Kidney (tissue), 14 donors: ENCODE data around the gene USP5. TPM values are rescaled to one million over a fixed set of nuclear protein-coding genes. Genes with fewer than 3 reads are reported as not detected.

Source experiments
- DNase-seq, 5 donors: peaks; one replicate each; pipeline ENCODE4 v3.0.0-alpha.2; 2013 to 2020
- FAIRE-seq: peaks from 2 replicates; lab custom pipeline; 2012; peaks lifted over from hg19 to GRCh38; lab: Jason Lieb, UNC
- H3K27ac ChIP-seq, 2 donors: one replicate each; pipeline ENCODE4 v1.7.0; 2013; ENCODE audit warnings: low read depth in 2 of 2, low read length in 2 of 2, inconsistent platforms in 1 of 2
- H3K27me3 ChIP-seq: one replicate; pipeline ENCODE4 v1.7.1; 2013; ENCODE audit warnings: low read length, inconsistent platforms; ENCODE audit not compliant: control insufficient read depth, insufficient read depth
- H3K36me3 ChIP-seq, 3 donors: one replicate each; pipeline versions ENCODE4 v1.7.0 to v1.7.1; 2013; ENCODE audit warnings: low read length in 3 of 3, control low read depth in 1 of 3, inconsistent platforms in 1 of 3; ENCODE audit not compliant: insufficient read depth in 3 of 3, control insufficient read depth in 2 of 3
- H3K4me1 ChIP-seq, 3 donors: one replicate each; pipeline versions ENCODE4 v1.7.0 to v1.7.1; 2013; ENCODE audit warnings: low read length in 3 of 3, inconsistent platforms in 1 of 3, low read depth in 1 of 3; ENCODE audit not compliant: control insufficient read depth in 2 of 3, insufficient read depth in 2 of 3
- H3K4me3 ChIP-seq, 3 donors: one replicate each; pipeline versions ENCODE4 v1.7.0 to v1.8.1; 2013; ENCODE audit warnings: low read length in 3 of 3, control low read depth in 1 of 3, inconsistent platforms in 1 of 3
- H3K9ac ChIP-seq, 3 donors: one replicate each; pipeline versions ENCODE4 v1.7.0 to v1.7.1; 2013; ENCODE audit warnings: low read length in 3 of 3, control low read depth in 1 of 3, inconsistent platforms in 1 of 3
- H3K9me3 ChIP-seq, 3 donors: one replicate each; pipeline versions ENCODE4 v1.7.0 to v1.7.1; 2013; ENCODE audit warnings: low read length in 3 of 3, control low read depth in 1 of 3, inconsistent platforms in 1 of 3; ENCODE audit not compliant: control insufficient read depth in 2 of 3, insufficient read depth in 1 of 3
- intact Hi-C: fragments of 100-400 bp; cut with DNase I; formaldehyde crosslinking; loops from one replicate; pipeline ENCODE4 v1.11.1; 2022
- polyA plus RNA-seq: library from polyadenylated mRNA; stranded (reverse); fragments of 350-450 nt; fragmentation: Illumina TruSeq; extraction: RNeasy Lipid Tissue Mini Kit (QIAGEN cat#74804); gene quantifications from one replicate; pipeline ENCODE4 v1.2.3, GENCODE V29; 2014; ENCODE audit warnings: low read depth, low replicate concordance; ENCODE audit not compliant: insufficient read depth
- total RNA-seq: library from RNA; stranded (reverse); fragmentation: NEBNext Ultra II Directional; extraction: Animal tissue kit (Norgen Biotek cat#: 25700); gene quantifications from one replicate; pipeline ENCODE4 v1.2.1, GENCODE V29; 2021
- TF ChIP-seq, protein P1 (sequence below): IDR thresholded peaks from 3 replicates; pipeline ENCODE4 v1.5.1; 2012; ENCODE audit warnings: mild to moderate bottlenecking, moderate library complexity, borderline replicate concordance; ENCODE audit not compliant: insufficient read depth; ENCODE audit errors: extremely low read depth
- donor health status: control.
- donor health status: control.
- donor health status: control.
- donor health status: control.
- donor health status: control.
- donor health status: DM: yes; HTN: yes; CAD: no.
- donor health status: Normal renal cell carcinoma (clear cell type).

The USP5 gene
- total and polyA plus RNA-seq, 2 donors from 2014 or later: 52.3 to 75.5 TPM

DNA sequence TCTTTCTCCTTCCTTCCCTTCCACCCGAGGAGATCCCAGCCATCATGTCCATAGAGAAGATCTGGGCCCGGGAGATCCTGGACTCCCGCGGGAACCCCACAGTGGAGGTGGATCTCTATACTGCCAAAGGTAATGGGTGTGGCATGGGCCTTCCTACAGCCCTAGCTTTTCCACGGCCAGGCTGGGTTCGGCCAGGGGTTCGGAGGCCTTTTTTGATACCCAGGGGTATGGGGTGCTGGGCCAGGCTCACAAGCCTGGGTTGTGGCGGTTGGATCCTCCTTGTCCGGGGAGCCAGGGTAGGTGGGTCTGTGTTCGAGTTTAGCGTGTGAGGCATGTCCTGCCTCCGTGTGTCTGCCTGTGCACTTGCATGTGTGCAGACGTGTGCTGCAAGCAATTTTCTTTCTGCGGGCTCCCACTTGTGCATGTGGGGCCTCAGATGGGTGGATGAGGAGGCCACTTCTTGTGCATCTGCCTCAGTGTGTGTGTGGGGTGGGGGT, 63.9 kb downstream of the USP5 start:
- DNase-seq: peak in 1 of 5 donors; percentile 73
- no peak overlapping the region for H3K9ac ChIP-seq
- no peak for FAIRE-seq
- intact Hi-C loops: no loop called here
- H3K4me3 ChIP-seq: no peak overlapping the region
- TF ChIP-seq, protein P1, sequence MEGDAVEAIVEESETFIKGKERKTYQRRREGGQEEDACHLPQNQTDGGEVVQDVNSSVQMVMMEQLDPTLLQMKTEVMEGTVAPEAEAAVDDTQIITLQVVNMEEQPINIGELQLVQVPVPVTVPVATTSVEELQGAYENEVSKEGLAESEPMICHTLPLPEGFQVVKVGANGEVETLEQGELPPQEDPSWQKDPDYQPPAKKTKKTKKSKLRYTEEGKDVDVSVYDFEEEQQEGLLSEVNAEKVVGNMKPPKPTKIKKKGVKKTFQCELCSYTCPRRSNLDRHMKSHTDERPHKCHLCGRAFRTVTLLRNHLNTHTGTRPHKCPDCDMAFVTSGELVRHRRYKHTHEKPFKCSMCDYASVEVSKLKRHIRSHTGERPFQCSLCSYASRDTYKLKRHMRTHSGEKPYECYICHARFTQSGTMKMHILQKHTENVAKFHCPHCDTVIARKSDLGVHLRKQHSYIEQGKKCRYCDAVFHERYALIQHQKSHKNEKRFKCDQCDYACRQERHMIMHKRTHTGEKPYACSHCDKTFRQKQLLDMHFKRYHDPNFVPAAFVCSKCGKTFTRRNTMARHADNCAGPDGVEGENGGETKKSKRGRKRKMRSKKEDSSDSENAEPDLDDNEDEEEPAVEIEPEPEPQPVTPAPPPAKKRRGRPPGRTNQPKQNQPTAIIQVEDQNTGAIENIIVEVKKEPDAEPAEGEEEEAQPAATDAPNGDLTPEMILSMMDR: no peak
- H3K9me3 ChIP-seq: no peaks in the 10 kb centered on the region
- no peaks in the 10 kb centered on the region for H3K27me3 ChIP-seq
- H3K27ac ChIP-seq: no peak overlapping the region
- H3K4me1 ChIP-seq: peaks cover 0 to 6% (median 0%) of the 10 kb centered on the region in 3 donors
- no peaks in the 10 kb centered on the region for H3K36me3 ChIP-seq

Other genes with a start within 250 kb of the USP5 start
- gene CHD4, start 244.8 kb upstream of the USP5 start, total RNA-seq: 224 TPM
- 109 TPM for gene CHD4, start 244.8 kb upstream of the USP5 start, polyA plus RNA-seq
- gene LPAR5, start 216.2 kb upstream of the USP5 start, total RNA-seq: 4.9 TPM
- 0.97 TPM for gene LPAR5, start 216.2 kb upstream of the USP5 start, polyA plus RNA-seq
- gene ACRBP, start 204.7 kb upstream of the USP5 start, total RNA-seq: 3.4 TPM
- gene ACRBP, start 204.7 kb upstream of the USP5 start, polyA plus RNA-seq: 2.1 TPM
- gene ING4, start 189.0 kb upstream of the USP5 start, total RNA-seq: 42.6 TPM
- gene ING4, start 189.0 kb upstream of the USP5 start, polyA plus RNA-seq: 56.0 TPM
- gene ZNF384, start 162.8 kb upstream of the USP5 start, total RNA-seq: 51.6 TPM
- 19.7 TPM for gene ZNF384, start 162.8 kb upstream of the USP5 start, polyA plus RNA-seq
- 0.63 TPM for gene PIANP, start 151.3 kb upstream of the USP5 start, total RNA-seq
- gene PIANP, start 151.3 kb upstream of the USP5 start, polyA plus RNA-seq: 0.45 TPM
- 71.9 TPM for gene COPS7A, start 128.1 kb upstream of the USP5 start, total RNA-seq
- 94.1 TPM for gene COPS7A, start 128.1 kb upstream of the USP5 start, polyA plus RNA-seq
- 141 TPM for gene MLF2, start 99.0 kb upstream of the USP5 start, total RNA-seq
- gene MLF2, start 99.0 kb upstream of the USP5 start, polyA plus RNA-seq: 289 TPM
- 269 TPM for gene PTMS, start 85.8 kb upstream of the USP5 start, total RNA-seq
- 590 TPM for gene PTMS, start 85.8 kb upstream of the USP5 start, polyA plus RNA-seq
- 1.3 TPM for gene LAG3, start 79.6 kb upstream of the USP5 start, total RNA-seq
- not detected for gene LAG3, start 79.6 kb upstream of the USP5 start, polyA plus RNA-seq
- gene CD4, start 62.6 kb upstream of the USP5 start, total RNA-seq: 38.1 TPM
- 12.2 TPM for gene CD4, start 62.6 kb upstream of the USP5 start, polyA plus RNA-seq
- 5.0 TPM for gene GPR162, start 30.3 kb upstream of the USP5 start, total RNA-seq
- gene GPR162, start 30.3 kb upstream of the USP5 start, polyA plus RNA-seq: 9.8 TPM
- 17.0 TPM for gene P3H3, start 23.7 kb upstream of the USP5 start, total RNA-seq
- gene P3H3, start 23.7 kb upstream of the USP5 start, polyA plus RNA-seq: 18.5 TPM
- 2.6 TPM for gene GNB3, start 11.2 kb upstream of the USP5 start, total RNA-seq
- 1.4 TPM for gene GNB3, start 11.2 kb upstream of the USP5 start, polyA plus RNA-seq
- gene CDCA3, start 864 bp upstream of the USP5 start, total RNA-seq: 1.3 TPM
- 2.1 TPM for gene CDCA3, start 864 bp upstream of the USP5 start, polyA plus RNA-seq
- 437 TPM for gene TPI1, start 15.4 kb downstream of the USP5 start, total RNA-seq
- 1,220 TPM for gene TPI1, start 15.4 kb downstream of the USP5 start, polyA plus RNA-seq
- gene SPSB2, start 21.2 kb downstream of the USP5 start, total RNA-seq: 19.0 TPM
- 21.3 TPM for gene SPSB2, start 21.2 kb downstream of the USP5 start, polyA plus RNA-seq
- 16.6 TPM for gene LRRC23, start 52.7 kb downstream of the USP5 start, total RNA-seq
- 19.7 TPM for gene LRRC23, start 52.7 kb downstream of the USP5 start, polyA plus RNA-seq
- gene ENO2, start 62.4 kb downstream of the USP5 start, total RNA-seq: 35.7 TPM
- 10.3 TPM for gene ENO2, start 62.4 kb downstream of the USP5 start, polyA plus RNA-seq
- gene ATN1, start 75.8 kb downstream of the USP5 start, total RNA-seq: 119 TPM
- gene ATN1, start 75.8 kb downstream of the USP5 start, polyA plus RNA-seq: 34.2 TPM
- gene RNU7-1, start 91.7 kb downstream of the USP5 start, total RNA-seq: not detected
- not detected for gene RNU7-1, start 91.7 kb downstream of the USP5 start, polyA plus RNA-seq
- gene C12orf57, start 91.9 kb downstream of the USP5 start, total RNA-seq: 175 TPM
- 336 TPM for gene C12orf57, start 91.9 kb downstream of the USP5 start, polyA plus RNA-seq
- gene PTPN6, start 99.2 kb downstream of the USP5 start, total RNA-seq: 70.8 TPM
- gene PTPN6, start 99.2 kb downstream of the USP5 start, polyA plus RNA-seq: 38.0 TPM
- 141 TPM for gene PHB2, start 118.5 kb downstream of the USP5 start, total RNA-seq
- gene PHB2, start 118.5 kb downstream of the USP5 start, polyA plus RNA-seq: 222 TPM
- gene EMG1, start 118.8 kb downstream of the USP5 start, total RNA-seq: 50.3 TPM
- 74.3 TPM for gene EMG1, start 118.8 kb downstream of the USP5 start, polyA plus RNA-seq
- gene LPCAT3, start 166.3 kb downstream of the USP5 start, total RNA-seq: 77.8 TPM
- 59.2 TPM for gene LPCAT3, start 166.3 kb downstream of the USP5 start, polyA plus RNA-seq
- 402 TPM for gene C1S, start 208.6 kb downstream of the USP5 start, total RNA-seq
- gene C1S, start 208.6 kb downstream of the USP5 start, polyA plus RNA-seq: 81.2 TPM
- gene C1R, start 240.3 kb downstream of the USP5 start, total RNA-seq: 514 TPM
- gene C1R, start 240.3 kb downstream of the USP5 start, polyA plus RNA-seq: 183 TPM